ENCODE data around the gene RAB40C. TPM values are rescaled to one million over a fixed set of nuclear protein-coding genes. Genes with fewer than 3 reads are reported as not detected.

The RAB40C gene
- total RNA-seq, 1 experiment from 2014 or later, result 19.1 TPM

DNA sequence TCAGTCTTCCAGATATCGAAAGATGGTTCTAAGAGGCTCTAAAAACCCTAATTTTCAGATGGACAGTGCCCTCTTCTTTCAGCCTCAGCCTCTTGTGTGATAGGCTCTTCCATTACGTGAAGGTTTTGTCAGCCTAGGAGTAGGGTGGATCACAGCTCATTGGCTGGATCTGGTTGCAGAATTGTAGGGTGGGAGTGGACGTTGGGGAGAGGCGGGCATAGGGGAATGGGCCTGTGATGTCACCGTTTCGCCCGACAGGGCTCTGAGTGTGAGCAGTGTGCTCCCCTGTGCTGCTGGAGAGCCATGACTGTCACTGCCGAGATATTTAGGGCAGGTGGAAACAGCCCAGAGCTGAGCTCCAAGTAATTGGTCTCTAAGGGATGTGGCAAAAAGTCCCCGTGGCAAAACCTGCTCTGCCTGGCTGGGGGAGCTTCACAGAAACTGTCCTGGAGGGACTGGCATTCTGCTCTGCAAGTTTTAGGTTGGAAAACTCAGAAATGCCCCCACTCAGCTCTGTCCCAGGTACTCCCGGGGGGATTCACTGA is 34.7 kb downstream of the RAB40C start:
- Histone ChIP-seq H3K36me3 (ENCODE audit: control insufficient read depth, insufficient read depth, low read length) (no peaks in the 10 kb centered on the region), H3K27me3 (replicated peaks; ENCODE audit: control insufficient read depth, insufficient read depth, low read length) (no peaks in the 10 kb centered on the region), H3K9me3 (no peaks in the 10 kb centered on the region), H3K4me1 (no peaks in the 10 kb centered on the region), H3K4me3 (ENCODE audit: low read depth, low read length) (no peak overlapping the region)
- Mint-ChIP-seq H3K36me3 (ENCODE audit: insufficient read depth, unreplicated experiment) (peaks cover 17% of the 10 kb centered on the region), H3K4me3 (ENCODE audit: unreplicated experiment) (no peak overlapping the region), H3K9me3 (ENCODE audit: unreplicated experiment) (no peaks in the 10 kb centered on the region), H3K4me1 (ENCODE audit: low read depth, unreplicated experiment) (no peaks in the 10 kb centered on the region), H3K27ac (ENCODE audit: unreplicated experiment) (no peak overlapping the region), H3K27me3 (ENCODE audit: insufficient read depth, unreplicated experiment) (no peaks in the 10 kb centered on the region)
- intact Hi-C loops (cut with micrococcal nuclease; ENCODE audit: unreplicated experiment), result no loop called here
- DNase-seq, result no peak
- BruUV-seq (replicated peaks), result no TSS peak
- ChIA-PET CTCF (no interaction called here), POLR2A (interaction anchor here (0.6 kb wide), 1 partner anchor 577 kb away, joined by 5 read pairs; no protein-coding TSS in a partner anchor)
- no peak for TF ChIP-seq CTCF (IDR thresholded peaks at IDR 0.05; ENCODE audit: insufficient read depth in 1 of 2, low read depth in 1 of 2, low read length in 1 of 2, severe bottlenecking in 1 of 2, unreplicated experiment in 1 of 2)

DNA sequence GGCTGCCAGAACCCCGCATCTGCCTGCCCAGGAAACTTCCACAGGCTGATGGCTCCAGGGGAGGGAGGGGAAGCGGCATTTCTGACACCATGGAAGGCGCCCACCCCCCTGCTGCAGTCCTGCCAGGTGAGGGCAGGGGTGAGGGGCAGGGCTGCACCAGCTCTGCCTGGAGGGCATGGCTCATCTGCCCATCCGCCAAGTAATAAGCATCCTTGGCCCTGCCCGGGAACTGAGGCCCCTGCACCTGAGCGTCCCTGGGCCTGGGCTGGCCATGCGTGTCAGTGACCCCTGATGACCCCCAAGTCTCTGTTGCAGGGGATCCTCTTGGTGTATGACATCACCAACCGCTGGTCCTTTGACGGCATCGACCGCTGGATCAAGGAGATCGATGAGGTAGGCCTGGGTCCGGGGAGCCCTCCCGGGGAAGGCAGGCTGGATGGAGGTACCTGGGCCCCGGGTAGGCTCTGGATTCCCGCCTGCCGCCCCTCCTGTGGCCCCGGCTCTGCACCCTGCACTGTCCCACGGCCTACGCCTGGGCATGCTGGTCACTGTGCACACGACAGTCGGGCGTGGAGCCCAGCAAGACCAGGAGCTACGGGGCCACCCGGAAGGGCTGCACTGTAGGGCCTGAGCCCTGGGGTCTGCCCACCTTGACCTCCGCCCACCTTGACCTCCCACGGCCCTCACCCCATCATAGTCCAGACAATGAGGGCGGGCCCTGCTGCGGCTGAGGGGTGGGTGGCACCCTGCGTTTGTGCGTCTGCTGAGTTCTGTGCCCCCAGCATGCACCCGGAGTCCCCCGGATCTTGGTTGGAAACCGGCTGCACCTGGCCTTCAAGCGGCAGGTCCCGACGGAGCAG is 35.5 kb downstream of the RAB40C start:
- H3K9me3 Mint-ChIP-seq (ENCODE audit: unreplicated experiment), result no peaks in the 10 kb centered on the region
- H3K9me3 ChIP-seq, result no peaks in the 10 kb centered on the region
- peaks cover 23% of the 10 kb centered on the region for H3K36me3 Mint-ChIP-seq (ENCODE audit: insufficient read depth, unreplicated experiment)
- BruUV-seq (replicated peaks), result no TSS peak
- no peak for DNase-seq
- intact Hi-C loops (cut with micrococcal nuclease; ENCODE audit: unreplicated experiment), result no loop called here
- no peaks in the 10 kb centered on the region for H3K27me3 ChIP-seq (replicated peaks; ENCODE audit: control insufficient read depth, insufficient read depth, low read length)
- no peaks in the 10 kb centered on the region for H3K36me3 ChIP-seq (ENCODE audit: control insufficient read depth, insufficient read depth, low read length)
- no peak for TF ChIP-seq CTCF (IDR thresholded peaks at IDR 0.05; ENCODE audit: insufficient read depth in 1 of 2, low read depth in 1 of 2, low read length in 1 of 2, severe bottlenecking in 1 of 2, unreplicated experiment in 1 of 2)
- CTCF ChIA-PET, result no interaction called here
- H3K4me1 Mint-ChIP-seq (ENCODE audit: low read depth, unreplicated experiment), result no peaks in the 10 kb centered on the region
- H3K27ac Mint-ChIP-seq (ENCODE audit: unreplicated experiment), result no peak overlapping the region
- POLR2A ChIA-PET, result no interaction called here
- no peak overlapping the region for H3K4me3 Mint-ChIP-seq (ENCODE audit: unreplicated experiment)
- no peak overlapping the region for H3K4me3 ChIP-seq (ENCODE audit: low read depth, low read length)
- H3K27me3 Mint-ChIP-seq (ENCODE audit: insufficient read depth, unreplicated experiment), result no peaks in the 10 kb centered on the region
- no peaks in the 10 kb centered on the region for H3K4me1 ChIP-seq

- Histone ChIP-seq H3K27me3 (replicated peaks; ENCODE audit: control insufficient read depth, insufficient read depth, low read length) (no peaks in the 10 kb centered on the region), H3K9me3 (no peaks in the 10 kb centered on the region), H3K4me1 (no peaks in the 10 kb centered on the region), H3K4me3 (ENCODE audit: low read depth, low read length) (no peak overlapping the region), H3K36me3 (ENCODE audit: control insufficient read depth, insufficient read depth, low read length) (no peaks in the 10 kb centered on the region)
- POLR2A ChIA-PET, result no interaction called here
- no peaks in the 10 kb centered on the region for H3K4me1 Mint-ChIP-seq (ENCODE audit: low read depth, unreplicated experiment)
- H3K36me3 Mint-ChIP-seq (ENCODE audit: insufficient read depth, unreplicated experiment), result peaks cover 23% of the 10 kb centered on the region
- no peak for DNase-seq
- CTCF ChIA-PET, result no interaction called here
- TF ChIP-seq CTCF (IDR thresholded peaks at IDR 0.05; ENCODE audit: insufficient read depth in 1 of 2, low read depth in 1 of 2, low read length in 1 of 2, severe bottlenecking in 1 of 2, unreplicated experiment in 1 of 2), result no peak
- intact Hi-C loops (cut with micrococcal nuclease; ENCODE audit: unreplicated experiment), result no loop called here
- H3K4me3 Mint-ChIP-seq (ENCODE audit: unreplicated experiment), result no peak overlapping the region
- no peaks in the 10 kb centered on the region for H3K9me3 Mint-ChIP-seq (ENCODE audit: unreplicated experiment)
- H3K27ac Mint-ChIP-seq (ENCODE audit: unreplicated experiment), result no peak overlapping the region
- no peaks in the 10 kb centered on the region for H3K27me3 Mint-ChIP-seq (ENCODE audit: insufficient read depth, unreplicated experiment)
- no TSS peak for BruUV-seq (replicated peaks)
These were observed 36.3 kb downstream of the RAB40C start for GRCh38 chr16:625977-626765.

Measured in Caco-2 (cell line).